HepG2 (cell line): ENCODE measurements around the gene IKBKE. TPM values are rescaled to one million over a fixed set of nuclear protein-coding genes. Genes with fewer than 3 reads are reported as not detected.

Source experiments
- ATAC-seq: fragments of 200-7000 bp; cut with Tn5 transposase; 3 replicates; pipeline ENCODE4 v1.9.1; 2020; ENCODE audit warnings: mild to moderate bottlenecking, moderate library complexity
- BruUV-seq: library from RNA; stranded (reverse); fragments of 400-500 nt; replicated peaks from 2 replicates; lab custom pipeline; 2021; lab: Mats Ljungman, UMichigan
- CTCF ChIA-PET: fragments of 300-600 bp; formaldehyde crosslinking; extraction: SDS; loops from one replicate; lab custom pipeline; 2021; ENCODE audit warnings: low total read pairs, inconsistent platforms, low intra/inter-chr PET ratio; lab: Yijun Ruan, JAX
- POLR2A ChIA-PET: fragments of 350-600 bp; sonication (Branson Sonifier 250); formaldehyde crosslinking; loops from one replicate; lab custom pipeline; 2020; ENCODE audit warnings: antibody characterized with exemption, inconsistent platforms; lab: Yijun Ruan, JAX
- DNase-seq: peaks from one replicate; pipeline ENCODE4 v3.0.0-alpha.2; 2015; ENCODE audit warnings: low spot score
- FAIRE-seq: peaks from 3 replicates; lab custom pipeline; 2011; peaks lifted over from hg19 to GRCh38; lab: Jason Lieb, UNC
- H2AFZ ChIP-seq: one replicate; pipeline ENCODE4 v1.6.1; 2011; ENCODE audit warnings: low read length, inconsistent platforms
- H3K27ac ChIP-seq: fragments of 300-600 bp; 3 replicates; pipeline ENCODE4 v1.8.0; 2011; ENCODE audit warnings: mixed run types, mild to moderate bottlenecking, mixed read lengths, low read length, inconsistent platforms; ENCODE audit not compliant: insufficient read depth; ENCODE audit errors: extremely low read length
- H3K27me3 ChIP-seq, 2 experiments: fragments of 200-600 bp in 1 of 2; 2 replicates in 1 of 2; 3 replicates in 1 of 2; pipeline versions ENCODE4 v1.6.0 to v1.8.0; 2011; ENCODE audit warnings: low read length in 2 of 2, mild to moderate bottlenecking in 2 of 2, moderate library complexity in 2 of 2, inconsistent platforms in 1 of 2; ENCODE audit not compliant: insufficient read depth in 2 of 2, control insufficient read depth in 1 of 2
- H3K36me3 ChIP-seq, 2 experiments: fragments of 200-600 bp in 1 of 2; replicated peaks in 1 of 2; 2 replicates in 1 of 2; 3 replicates in 1 of 2; pipeline versions ENCODE4 v1.5.1 to v1.8.0; 2011; ENCODE audit warnings: low read length in 2 of 2, inconsistent platforms in 1 of 2; ENCODE audit not compliant: insufficient read depth in 2 of 2, control insufficient read depth in 1 of 2
- H3K4me1 ChIP-seq: 2 replicates; pipeline ENCODE4 v1.5.1; 2012; ENCODE audit warnings: low read length, inconsistent platforms; ENCODE audit not compliant: insufficient read depth
- H3K4me2 ChIP-seq: 2 replicates; pipeline ENCODE4 v1.6.0; 2011; ENCODE audit warnings: low read depth, low read length, inconsistent platforms
- H3K4me3 ChIP-seq, 3 experiments: fragments of 200-600 bp in 1 of 3; sonication (generic), shearing (Covaris generic) in 1 of 3; replicated peaks in 1 of 3; 2 replicates each; pipeline ENCODE4 v1.5.1; 2011 to 2016; ENCODE audit warnings: low read length in 3 of 3, inconsistent platforms in 2 of 3, low read depth in 2 of 3, mild to moderate bottlenecking in 2 of 3, control low read depth in 1 of 3, mixed read lengths in 1 of 3; ENCODE audit not compliant: insufficient read depth in 1 of 3
- H3K79me2 ChIP-seq: one replicate; pipeline ENCODE4 v1.6.1; 2011; ENCODE audit warnings: low read length, inconsistent platforms; ENCODE audit not compliant: insufficient read depth
- H3K9ac ChIP-seq: 2 replicates; pipeline ENCODE4 v1.6.0; 2011; ENCODE audit warnings: mild to moderate bottlenecking, low read depth, low read length, inconsistent platforms; ENCODE audit not compliant: insufficient read depth
- H3K9me3 ChIP-seq: 2 replicates; pipeline ENCODE4 v1.5.1; 2012; ENCODE audit warnings: mild to moderate bottlenecking, low read length
- H4K20me1 ChIP-seq: 2 replicates; pipeline ENCODE4 v1.6.0; 2011; ENCODE audit warnings: inconsistent platforms, mild to moderate bottlenecking, low read length, moderate library complexity; ENCODE audit not compliant: insufficient read depth
- CREB1 ChIP-seq, 2 experiments: fragments of 450-650 bp in 1 of 2; IDR thresholded peaks; 2 replicates each; pipeline ENCODE4 v1.6.1; 2016 to 2017; ENCODE audit warnings: control low read depth in 1 of 2, mild to moderate bottlenecking in 1 of 2, missing compliant biosample characterization in 1 of 2, missing genetic modification characterization in 1 of 2
- EED ChIP-seq: sonication (generic); formaldehyde crosslinking; IDR thresholded peaks from 2 replicates; pipeline ENCODE4 v1.5.0; 2020; ENCODE audit warnings: mild to moderate bottlenecking, missing genetic modification reagents
- SMARCC2 ChIP-seq: fragments of 450-650 bp; IDR thresholded peaks from 2 replicates; pipeline ENCODE4 v1.6.1; 2017; ENCODE audit warnings: antibody characterized with exemption, mild to moderate bottlenecking
- XRCC5 ChIP-seq: fragments of 200-400 bp; formaldehyde crosslinking; optimal IDR thresholded peaks from 2 replicates; pipeline ENCODE3; 2017; ENCODE audit warnings: mild to moderate bottlenecking, low read length
- ZNF564 ChIP-seq: sonication (generic); formaldehyde crosslinking; IDR thresholded peaks from 2 replicates; pipeline ENCODE4 v1.8.1; 2023; ENCODE audit warnings: mild to moderate bottlenecking, missing genetic modification reagents
- ZNF652 ChIP-seq: IDR thresholded peaks from 2 replicates; pipeline ENCODE4 v1.6.1; 2016; ENCODE audit warnings: low read depth, borderline replicate concordance
- ZNF672 ChIP-seq: sonication (generic); formaldehyde crosslinking; IDR thresholded peaks from 2 replicates; pipeline ENCODE4 v1.8.1; 2022; ENCODE audit warnings: missing genetic modification reagents
- ZNF747 ChIP-seq: sonication (generic); formaldehyde crosslinking; IDR thresholded peaks from 2 replicates; pipeline ENCODE4 v1.8.1; 2023; ENCODE audit warnings: missing genetic modification reagents, mild to moderate bottlenecking, borderline replicate concordance
- WGBS: methylation state at CpG from one replicate; pipeline ENCODE4 v1.1.6; 2017; ENCODE audit warnings: low lambda C conversion rate; 5-methylcytosine and 5-hydroxymethylcytosine counted together
- in situ Hi-C: cut with HindIII; loops from 2 replicates; pipeline ENCODE4 v1.10.0; 2017; ENCODE audit warnings: low pct_unique_long_range_greater_than_20kb; ENCODE audit not compliant: extremely low pct_ligation_motif_present
- intact Hi-C: fragments of 100-400 bp; cut with micrococcal nuclease; formaldehyde crosslinking; loops from one replicate; pipeline ENCODE4 v1.10.0; 2022; ENCODE audit not compliant: unreplicated experiment
- polyA plus RNA-seq, 8 experiments: library from polyadenylated mRNA; depleted of rRNA in 3 of 8; stranded (reverse) in 7 of 8; unstranded in 1 of 8; fragments of >200 nt; fragmentation: Illumina TruSeq in 4 of 8; extraction: Trizol in 4 of 8; gene quantifications; 2 replicates each; pipeline versions ENCODE4 v1.2.1 to v1.2.3, GENCODE V29; 2011 to 2016; ENCODE audit warnings: low read depth in 4 of 8, missing spikeins in 1 of 8, mixed read lengths in 1 of 8; ENCODE audit not compliant: insufficient read depth in 1 of 8
- total RNA-seq, 5 experiments: library from RNA; depleted of rRNA; stranded (reverse); fragments of >200 nt; fragmentation: Illumina TruSeq; extraction: Trizol; gene quantifications; 2 replicates each; pipeline ENCODE4 v1.2.3, GENCODE V29; 2016; ENCODE audit warnings: low read depth in 1 of 5
- TF ChIP-seq, protein P1 (sequence below): sonication (generic); formaldehyde crosslinking; IDR thresholded peaks from 2 replicates; pipeline ENCODE4 v1.5.0; 2020; ENCODE audit warnings: missing genetic modification reagents, mild to moderate bottlenecking, borderline replicate concordance
- TF ChIP-seq, protein P2 (sequence below): sonication (generic); formaldehyde crosslinking; IDR thresholded peaks from 2 replicates; pipeline ENCODE4 v1.5.0; 2020; ENCODE audit warnings: mild to moderate bottlenecking, missing genetic modification reagents

IKBKE gene
- total and polyA plus RNA-seq, 2 of the 13 experiments (the other 11 are each of a cell fraction or from before 2014, with no cell fraction given), result 4.5 to 5.8 TPM

DNA sequence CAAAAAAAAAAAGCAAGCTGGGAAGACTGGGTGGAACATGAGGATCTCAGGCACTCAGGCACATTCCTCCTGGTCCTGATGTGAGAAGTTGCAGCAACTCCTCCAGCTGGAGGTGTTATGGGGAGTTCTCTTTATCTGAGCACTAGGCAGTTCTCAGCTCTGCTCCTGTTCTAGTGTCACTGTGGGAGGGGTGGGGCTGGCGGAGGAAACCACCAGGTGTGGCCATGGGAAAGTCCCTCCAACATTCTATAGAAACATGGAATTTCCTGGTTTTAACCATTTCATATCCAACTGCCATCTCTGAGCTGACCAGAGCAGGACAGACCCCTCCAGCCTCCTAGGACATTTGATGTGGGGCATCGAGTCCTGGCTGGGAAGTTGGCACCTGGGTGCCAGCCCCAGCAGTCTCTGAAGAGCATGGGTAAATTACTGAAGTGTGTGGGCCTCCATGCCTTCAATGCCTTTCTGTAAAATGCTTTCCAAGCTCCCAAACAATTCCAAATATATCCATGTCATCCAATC, 804 bp upstream of the IKBKE start:
- ChIA-PET POLR2A (interaction anchor here (2.1 to 2.7 kb wide), 2 partner anchors 9 to 143 kb away, joined by 9 to 16 read pairs; partner anchors contain the start of gene EIF2D), CTCF (no interaction called here)
- Histone ChIP-seq H3K36me3 (peaks cover 0 to 3% of the 10 kb centered on the region in 2 experiments; a peak in 2 of 5 replicates), H3K27ac (no peak overlapping the region), H3K4me2 (peak overlapping the region; percentile 95), H3K79me2 (no peaks in the 10 kb centered on the region), H3K9ac (no peak overlapping the region), H4K20me1 (no peaks in the 10 kb centered on the region), H3K4me3 (peak overlapping the region; percentile 81 to 89 (median 84)), H3K4me1 (peaks cover 53% of the 10 kb centered on the region), H2AFZ (no peak overlapping the region), H3K9me3 (no peaks in the 10 kb centered on the region), H3K27me3 (no peaks in the 10 kb centered on the region)
- FAIRE-seq (no peak), DNase-seq (no peak), ATAC-seq (peak; percentile 1; the same call in 1 of the 3 replicates)
- in situ Hi-C loops (no loop called here), intact Hi-C loops (no loop called here)
- TF ChIP-seq EED (0 out of 2 replicates have a peak, but pooled peaks have one; percentile 14), XRCC5 (no peak), ZNF747 (CRISPR knock-in tag) (0 out of 2 replicates have a peak, but pooled peaks have one; percentile 35), SMARCC2 (no peak), CREB1 (IDR thresholded peaks at IDR 0.05) (no peak), CREB1 (CRISPR knock-in tag; IDR thresholded peaks at IDR 0.05) (no peak), ZNF672 (no peak), ZNF652 (CRISPR knock-in tag) (peak; percentile 83; the same call in 1 of the 2 replicates), ZNF564 (CRISPR knock-in tag) (0 out of 2 replicates have a peak, but pooled peaks have one; percentile 10)
- TF ChIP-seq, protein P1, sequence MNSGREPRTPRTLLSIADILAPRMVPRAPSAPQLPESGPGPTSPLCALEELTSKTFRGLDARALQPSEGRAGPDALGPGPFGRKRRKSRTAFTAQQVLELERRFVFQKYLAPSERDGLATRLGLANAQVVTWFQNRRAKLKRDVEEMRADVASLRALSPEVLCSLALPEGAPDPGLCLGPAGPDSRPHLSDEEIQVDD, result no peak
- TF ChIP-seq, protein P2, sequence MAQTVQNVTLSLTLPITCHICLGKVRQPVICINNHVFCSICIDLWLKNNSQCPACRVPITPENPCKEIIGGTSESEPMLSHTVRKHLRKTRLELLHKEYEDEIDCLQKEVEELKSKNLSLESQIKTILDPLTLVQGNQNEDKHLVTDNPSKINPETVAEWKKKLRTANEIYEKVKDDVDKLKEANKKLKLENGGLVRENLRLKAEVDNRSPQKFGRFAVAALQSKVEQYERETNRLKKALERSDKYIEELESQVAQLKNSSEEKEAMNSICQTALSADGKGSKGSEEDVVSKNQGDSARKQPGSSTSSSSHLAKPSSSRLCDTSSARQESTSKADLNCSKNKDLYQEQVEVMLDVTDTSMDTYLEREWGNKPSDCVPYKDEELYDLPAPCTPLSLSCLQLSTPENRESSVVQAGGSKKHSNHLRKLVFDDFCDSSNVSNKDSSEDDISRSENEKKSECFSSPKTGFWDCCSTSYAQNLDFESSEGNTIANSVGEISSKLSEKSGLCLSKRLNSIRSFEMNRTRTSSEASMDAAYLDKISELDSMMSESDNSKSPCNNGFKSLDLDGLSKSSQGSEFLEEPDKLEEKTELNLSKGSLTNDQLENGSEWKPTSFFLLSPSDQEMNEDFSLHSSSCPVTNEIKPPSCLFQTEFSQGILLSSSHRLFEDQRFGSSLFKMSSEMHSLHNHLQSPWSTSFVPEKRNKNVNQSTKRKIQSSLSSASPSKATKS, result no peak
- BruUV-seq, result no TSS peak
- 18% methylated on average over 2 of the region's 2 CpGs for WGBS
